Activated T-helper 2 cell treated with anti-CD3 and anti-CD28 coated beads, Interferon-gamma antibody, Interleukin-2, Interleukin-4, amounts not matched to agents 10 μg/mL and 5 μg/mL and 100 μg/mL, durations not matched to agents 14 hours and 24 hours and 36 hours (primary cell): ENCODE measurements around the gene ELFN2. TPM values are rescaled to one million over a fixed set of nuclear protein-coding genes. Genes with fewer than 3 reads are reported as not detected.

Experiments used
- DNase-seq: peaks from one replicate; pipeline ENCODE4 v3.0.0; 2021; ENCODE audit warnings: low spot score
- H3K27ac Mint-ChIP-seq: one replicate; pipeline ENCODE4 v1.8.0; 2021; ENCODE audit warnings: mixed read lengths
- H3K27me3 Mint-ChIP-seq: one replicate; pipeline ENCODE4 v1.8.0; 2021; ENCODE audit warnings: low read depth, mixed read lengths
- H3K36me3 Mint-ChIP-seq: one replicate; pipeline ENCODE4 v1.8.0; 2021; ENCODE audit warnings: low read depth, mixed read lengths
- H3K4me1 Mint-ChIP-seq: one replicate; pipeline ENCODE4 v1.8.0; 2021; ENCODE audit warnings: low read depth, mixed read lengths
- H3K4me3 Mint-ChIP-seq: one replicate; pipeline ENCODE4 v1.8.0; 2021; ENCODE audit warnings: low read depth, mild to moderate bottlenecking, moderate library complexity, mixed read lengths
- H3K9me3 Mint-ChIP-seq: one replicate; pipeline ENCODE4 v1.8.0; 2021; ENCODE audit warnings: mixed read lengths
- intact Hi-C: fragments of 100-400 bp; cut with micrococcal nuclease; formaldehyde crosslinking; loops from one replicate; pipeline ENCODE4 v1.15.1; 2023
- total RNA-seq: library from RNA; stranded (reverse); gene quantifications from 2 replicates; pipeline ENCODE4 v1.2.3, GENCODE V29; 2022

ELFN2 gene
- total RNA-seq, 1 donor from 2014 or later, result 0.11 TPM

GRCh38 chr22:37379085-37379484 is 48.2 kb downstream of the ELFN2 start:
- DNase-seq, result no peak
- Mint-ChIP-seq H3K4me3 (no peak overlapping the region), H3K27me3 (peaks cover 9% of the 10 kb centered on the region), H3K9me3 (no peaks in the 10 kb centered on the region), H3K36me3 (no peaks in the 10 kb centered on the region), H3K4me1 (no peaks in the 10 kb centered on the region), H3K27ac (no peak overlapping the region)
- intact Hi-C loops, result no loop called here

- Mint-ChIP-seq H3K4me3 (no peak overlapping the region), H3K27me3 (peaks cover 9% of the 10 kb centered on the region), H3K27ac (no peak overlapping the region), H3K9me3 (no peaks in the 10 kb centered on the region), H3K4me1 (no peaks in the 10 kb centered on the region), H3K36me3 (no peaks in the 10 kb centered on the region)
- intact Hi-C loops, result no loop called here
- DNase-seq, result no peak
These were observed 48.6 kb downstream of the ELFN2 start for GRCh38 chr22:37378642-37379058.

DNA sequence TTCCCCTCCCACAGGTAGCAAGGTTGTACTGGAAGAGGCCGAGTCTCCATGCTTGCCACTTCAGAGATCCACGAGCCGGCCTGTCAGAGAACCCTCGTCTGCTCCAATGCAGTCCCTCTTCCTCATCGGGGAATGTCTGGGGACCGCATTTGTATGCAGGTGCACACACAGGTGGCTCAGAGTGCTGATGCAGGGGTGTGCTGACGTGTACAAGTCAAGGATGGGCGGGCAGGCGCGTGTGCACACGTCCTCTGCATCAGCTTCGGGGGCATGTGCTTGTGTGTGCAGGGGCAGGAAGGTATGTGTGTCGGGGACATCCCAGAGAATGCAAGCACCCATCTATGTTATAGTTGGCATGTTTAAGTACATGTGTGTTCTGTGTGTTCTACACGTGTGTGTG is 49.4 kb downstream of the ELFN2 start:
- no peak overlapping the region for H3K4me3 Mint-ChIP-seq

GRCh38 chr22:37377138-37377537 is 50.1 kb downstream of the ELFN2 start:
- Mint-ChIP-seq H3K36me3 (no peaks in the 10 kb centered on the region), H3K9me3 (no peaks in the 10 kb centered on the region), H3K4me3 (no peak overlapping the region), H3K4me1 (no peaks in the 10 kb centered on the region), H3K27ac (no peak overlapping the region), H3K27me3 (peaks cover 9% of the 10 kb centered on the region)
- intact Hi-C loops, result no loop called here
- no peak for DNase-seq

More for the DNA sequence above, 49.4 kb downstream of the ELFN2 start:
- Mint-ChIP-seq H3K4me1 (no peaks in the 10 kb centered on the region), H3K9me3 (no peaks in the 10 kb centered on the region), H3K27me3 (peaks cover 9% of the 10 kb centered on the region), H3K27ac (no peak overlapping the region), H3K36me3 (no peaks in the 10 kb centered on the region)
- intact Hi-C loops, result no loop called here
- DNase-seq, result no peak

DNA sequence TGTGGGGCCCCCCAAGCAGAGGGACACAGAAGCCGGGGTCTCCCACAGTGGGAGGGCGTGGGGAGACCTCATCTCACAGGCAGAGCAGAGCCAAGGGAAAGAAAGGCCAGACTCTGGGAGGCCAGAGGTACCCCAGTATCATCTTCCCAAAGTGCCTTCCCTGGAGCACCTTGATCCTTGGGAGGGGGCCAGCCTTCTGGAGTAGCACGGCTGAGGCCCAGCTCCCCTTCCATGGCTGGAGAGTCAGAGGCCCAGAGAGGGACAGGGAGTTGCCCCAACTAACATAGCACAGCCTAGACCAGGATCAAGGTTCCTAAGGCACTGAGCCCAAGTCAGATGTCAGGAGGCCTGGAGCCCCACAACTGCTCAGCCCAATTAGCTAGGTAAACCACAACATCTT is 50.6 kb downstream of the ELFN2 start:
- DNase-seq, result no peak
- H3K4me1 Mint-ChIP-seq, result no peaks in the 10 kb centered on the region
- no peak overlapping the region for H3K4me3 Mint-ChIP-seq
- peaks cover 9% of the 10 kb centered on the region for H3K27me3 Mint-ChIP-seq
- H3K9me3 Mint-ChIP-seq, result no peaks in the 10 kb centered on the region
- H3K27ac Mint-ChIP-seq, result no peak overlapping the region
- H3K36me3 Mint-ChIP-seq, result no peaks in the 10 kb centered on the region
- intact Hi-C loops, result no loop called here

DNA sequence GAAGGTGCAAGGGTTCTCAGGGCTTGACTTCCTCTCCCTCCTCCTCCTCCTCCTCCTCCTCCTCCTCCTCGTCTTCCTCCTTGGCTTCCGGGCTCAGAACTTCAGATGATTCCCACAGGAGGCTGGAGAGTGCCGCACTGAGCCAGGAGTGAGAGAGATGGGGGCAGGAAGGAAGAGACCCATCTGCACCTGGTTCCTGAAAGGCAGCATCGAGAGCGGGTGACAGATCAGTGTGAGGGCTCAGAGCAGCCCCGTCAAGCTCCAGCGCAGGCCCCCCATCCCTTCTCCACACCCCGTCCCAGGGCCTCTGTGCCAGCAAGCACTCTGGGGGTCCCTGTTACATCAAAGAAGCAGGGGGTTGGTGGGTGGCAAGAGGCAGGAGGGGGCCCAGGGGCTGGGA is 51.5 kb downstream of the ELFN2 start:
- DNase-seq, result no peak
- intact Hi-C loops, result no loop called here
- Mint-ChIP-seq H3K9me3 (no peaks in the 10 kb centered on the region), H3K4me3 (no peak overlapping the region), H3K27me3 (peaks cover 9% of the 10 kb centered on the region), H3K4me1 (no peaks in the 10 kb centered on the region), H3K36me3 (no peaks in the 10 kb centered on the region), H3K27ac (no peak overlapping the region)

DNA sequence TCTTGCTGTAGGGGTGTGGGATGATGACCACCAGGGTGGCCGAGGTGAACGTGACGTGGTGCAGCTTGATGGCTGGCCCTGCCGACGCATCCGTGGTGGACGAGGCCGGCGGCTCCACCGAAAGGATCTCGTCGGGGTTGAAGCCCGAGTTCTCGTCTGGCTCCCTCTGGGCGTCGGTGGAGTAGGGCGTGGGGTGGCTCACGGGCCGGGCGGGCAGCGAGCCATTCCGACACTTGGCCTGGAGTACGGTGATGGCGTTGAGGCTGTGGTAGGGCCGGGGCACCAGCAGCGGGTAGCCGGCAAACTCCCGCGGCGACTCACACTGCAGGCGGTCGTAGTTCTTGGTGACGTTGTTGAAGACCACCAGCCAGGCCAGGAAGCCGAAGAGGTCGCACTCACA is 52.7 kb downstream of the ELFN2 start:
- Mint-ChIP-seq H3K27me3 (peaks cover 9% of the 10 kb centered on the region), H3K9me3 (no peaks in the 10 kb centered on the region), H3K4me1 (no peaks in the 10 kb centered on the region), H3K36me3 (no peaks in the 10 kb centered on the region), H3K27ac (no peak overlapping the region), H3K4me3 (no peak overlapping the region)
- intact Hi-C loops, result no loop called here
- DNase-seq, result no peak

DNA sequence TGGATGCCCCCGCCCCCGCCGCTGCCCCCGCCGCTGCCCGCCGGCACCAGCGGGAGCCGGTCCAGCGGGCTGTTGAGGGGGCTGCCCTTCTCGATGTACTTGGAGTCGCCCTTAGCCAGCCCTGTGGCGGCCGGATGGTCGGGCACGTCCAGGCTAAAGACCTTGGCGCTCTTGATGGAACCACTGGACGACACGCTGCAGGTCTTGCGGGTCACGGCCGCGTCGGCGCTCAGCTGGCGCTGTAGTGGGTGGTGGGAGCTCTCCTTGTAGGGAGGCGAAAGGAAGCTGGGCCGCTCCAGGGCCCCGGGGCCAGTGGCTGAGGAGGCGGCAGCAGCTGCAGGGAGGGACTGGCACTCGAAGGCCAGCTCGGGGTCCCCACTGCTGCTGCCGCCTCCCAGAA is 53.8 kb downstream of the ELFN2 start:
- no peaks in the 10 kb centered on the region for H3K36me3 Mint-ChIP-seq
- no peak for DNase-seq

GRCh38 chr22:37371911-37372310 is 55.4 kb downstream of the ELFN2 start:
- Mint-ChIP-seq H3K27ac (no peak overlapping the region), H3K27me3 (no peaks in the 10 kb centered on the region), H3K36me3 (no peaks in the 10 kb centered on the region), H3K9me3 (no peaks in the 10 kb centered on the region), H3K4me1 (no peaks in the 10 kb centered on the region), H3K4me3 (no peak overlapping the region)
- DNase-seq, result no peak
- intact Hi-C loops, result no loop called here

More for the DNA sequence above, 53.8 kb downstream of the ELFN2 start:
- Mint-ChIP-seq H3K4me3 (no peak overlapping the region), H3K4me1 (no peaks in the 10 kb centered on the region), H3K27me3 (peaks cover 4% of the 10 kb centered on the region), H3K9me3 (no peaks in the 10 kb centered on the region), H3K27ac (no peak overlapping the region)
- intact Hi-C loops, result no loop called here

DNA sequence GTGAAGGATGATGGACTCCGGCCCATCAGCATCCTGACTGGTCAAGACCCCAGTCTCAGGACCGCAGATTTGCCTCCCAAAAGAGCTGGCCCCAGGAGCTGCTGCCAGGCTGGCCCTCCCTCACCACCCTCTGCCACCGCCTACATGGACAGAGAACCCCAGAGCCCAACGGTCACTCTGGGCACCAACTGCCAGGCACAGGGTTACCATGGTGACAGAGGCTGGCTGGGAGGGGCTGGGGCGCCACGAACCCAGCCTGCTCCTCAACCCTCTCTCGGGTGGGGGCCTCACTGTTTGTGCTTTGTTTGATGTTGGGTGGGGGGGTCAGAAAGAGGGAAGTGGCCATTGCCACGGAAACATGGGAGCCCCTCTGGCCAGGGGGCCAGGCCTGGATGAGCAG is 55.8 kb downstream of the ELFN2 start:
- no peak for DNase-seq
- H3K36me3 Mint-ChIP-seq, result no peaks in the 10 kb centered on the region
- no peaks in the 10 kb centered on the region for H3K4me1 Mint-ChIP-seq
- H3K27me3 Mint-ChIP-seq, result no peaks in the 10 kb centered on the region
- H3K27ac Mint-ChIP-seq, result no peak overlapping the region
- H3K4me3 Mint-ChIP-seq, result no peak overlapping the region
- H3K9me3 Mint-ChIP-seq, result no peaks in the 10 kb centered on the region
- intact Hi-C loops, result no loop called here

DNA sequence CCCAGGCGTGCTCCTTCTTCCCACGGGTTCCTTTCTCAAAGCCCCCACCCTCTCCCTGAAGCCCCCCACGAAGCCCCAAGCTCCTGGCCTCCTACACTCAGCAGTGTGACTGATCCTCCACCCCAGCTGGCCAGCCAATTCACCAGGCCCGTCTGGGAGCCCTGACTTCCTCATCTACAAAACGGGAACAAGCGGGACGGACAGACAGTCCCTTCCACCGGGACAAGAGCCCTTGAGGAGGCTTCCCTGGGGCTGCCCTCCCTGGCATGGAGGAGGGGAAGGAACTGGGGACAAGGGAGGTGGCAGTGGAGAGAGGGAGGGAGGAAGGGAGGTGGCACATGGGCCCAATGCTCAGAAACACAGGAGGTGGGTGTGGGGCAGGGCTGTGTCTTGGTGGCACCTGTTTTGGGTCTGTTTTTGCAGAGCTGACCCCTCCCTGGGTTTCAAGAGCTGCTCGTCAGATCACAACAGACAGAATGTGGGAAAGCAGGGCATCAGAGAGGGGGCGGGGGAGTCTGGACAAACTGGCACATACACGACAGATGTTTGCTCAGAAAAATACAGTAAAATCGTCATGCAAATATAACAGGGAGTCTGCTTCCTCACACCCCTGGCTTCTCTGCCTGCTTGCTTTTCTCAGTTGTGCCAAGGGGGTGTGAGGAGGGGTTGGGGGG is 56.8 kb downstream of the ELFN2 start:
- Mint-ChIP-seq H3K36me3 (no peaks in the 10 kb centered on the region), H3K9me3 (no peaks in the 10 kb centered on the region), H3K4me3 (no peak overlapping the region), H3K27ac (no peak overlapping the region), H3K4me1 (no peaks in the 10 kb centered on the region), H3K27me3 (no peaks in the 10 kb centered on the region)
- intact Hi-C loops, result no loop called here
- DNase-seq, result no peak

- Mint-ChIP-seq H3K27me3 (peaks cover 4% of the 10 kb centered on the region), H3K36me3 (no peaks in the 10 kb centered on the region), H3K4me1 (no peaks in the 10 kb centered on the region), H3K27ac (no peak overlapping the region), H3K4me3 (no peak overlapping the region), H3K9me3 (no peaks in the 10 kb centered on the region)
- DNase-seq, result no peak
- intact Hi-C loops, result no loop called here
These were observed 57.8 kb downstream of the ELFN2 start for GRCh38 chr22:37369483-37369882.

DNA sequence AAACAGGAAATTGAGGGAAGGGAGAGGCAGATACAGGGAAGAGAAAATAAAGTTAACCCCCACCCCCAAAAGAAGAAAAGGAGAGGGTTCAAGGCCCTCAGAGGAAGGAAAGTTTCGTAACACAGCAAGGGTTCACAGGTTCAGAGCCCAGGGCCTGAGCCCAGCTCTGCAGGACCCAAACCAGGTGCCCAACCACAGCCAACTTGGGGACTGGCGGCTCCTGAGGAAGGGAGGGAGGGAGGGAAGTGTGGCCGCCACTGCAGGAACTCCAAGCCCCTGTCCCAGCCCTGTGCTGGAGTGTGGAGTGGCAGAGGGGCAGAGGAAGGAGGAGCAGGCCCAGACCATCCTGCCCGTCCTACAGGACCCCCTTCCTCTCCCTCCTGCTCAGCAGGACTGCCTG is 59.2 kb downstream of the ELFN2 start:
- Mint-ChIP-seq H3K27me3 (peaks cover 4% of the 10 kb centered on the region), H3K27ac (no peak overlapping the region), H3K4me1 (no peaks in the 10 kb centered on the region)

GRCh38 chr22:37366601-37367000 is 60.7 kb downstream of the ELFN2 start:
- Mint-ChIP-seq H3K4me1 (no peaks in the 10 kb centered on the region), H3K4me3 (no peak overlapping the region), H3K27me3 (peaks cover 4% of the 10 kb centered on the region), H3K9me3 (no peaks in the 10 kb centered on the region), H3K27ac (no peak overlapping the region), H3K36me3 (no peaks in the 10 kb centered on the region)
- DNase-seq, result no peak
- intact Hi-C loops, result no loop called here

More for the DNA sequence above, 59.2 kb downstream of the ELFN2 start:
- DNase-seq, result no peak
- Mint-ChIP-seq H3K36me3 (no peaks in the 10 kb centered on the region), H3K4me3 (no peak overlapping the region), H3K9me3 (no peaks in the 10 kb centered on the region)
- intact Hi-C loops, result no loop called here
